Measurements from ENCODE around the gene SELENOI. TPM values are rescaled to one million over a fixed set of nuclear protein-coding genes. Genes with fewer than 3 reads are reported as not detected.
A peak's percentile ranks its signal among the peaks of the same experiment; 100 is the strongest.

The SELENOI gene
- total RNA-seq, 4 donors from 2014 or later = 13.5 to 22.2 (median 17.1) TPM

- 86 to 89% methylated on average over 5 of the region's 5 CpGs for WGBS, 2 donors
- TF ChIP-seq POLR2A (IDR thresholded peaks at IDR 0.05) (no peak), CTCF (IDR thresholded peaks at IDR 0.05) (no peak), EP300 (IDR thresholded peaks at IDR 0.05) (no peak)
- H3K27ac ChIP-seq = no peak overlapping the region
- H3K4me3 ChIP-seq = no peak overlapping the region
- H3K4me1 ChIP-seq = peaks cover 0 to 7% (median 0%) of the 10 kb centered on the region in 4 donors
- no peaks in the 10 kb centered on the region for H3K36me3 ChIP-seq
- no peaks in the 10 kb centered on the region for H3K27me3 ChIP-seq
- no peak for DNase-seq (ENCODE audit: low spot score in 2 of 2)
- H3K9me3 ChIP-seq = no peaks in the 10 kb centered on the region
Observed at GRCh38 chr2:26421961-26422360, 76.0 kb downstream of the SELENOI start.

- TF ChIP-seq CTCF (IDR thresholded peaks at IDR 0.05) (no peak), POLR2A (IDR thresholded peaks at IDR 0.05) (no peak), EP300 (IDR thresholded peaks at IDR 0.05) (no peak)
- no peak overlapping the region for H3K4me3 ChIP-seq
Observed at GRCh38 chr2:26422947-26423629, 77.1 kb downstream of the SELENOI start.

GRCh38 chr2:26423750-26424149 is 77.8 kb downstream of the SELENOI start:
- H3K27ac ChIP-seq = no peak overlapping the region
- DNase-seq (ENCODE audit: low spot score in 2 of 2) = no peak
- no peaks in the 10 kb centered on the region for H3K9me3 ChIP-seq
- TF ChIP-seq CTCF (IDR thresholded peaks at IDR 0.05) (no peak), POLR2A (IDR thresholded peaks at IDR 0.05) (no peak), EP300 (IDR thresholded peaks at IDR 0.05) (no peak)
- no peak overlapping the region for H3K4me3 ChIP-seq
- WGBS, 2 donors = 86 to 89% methylated on average over 9 of the region's 9 CpGs
- no peaks in the 10 kb centered on the region for H3K27me3 ChIP-seq
- peaks cover 0 to 7% (median 0%) of the 10 kb centered on the region in 4 donors for H3K4me1 ChIP-seq
- H3K36me3 ChIP-seq = no peaks in the 10 kb centered on the region

More at GRCh38 chr2:26422947-26423629, 77.1 kb downstream of the SELENOI start:
- H3K9me3 ChIP-seq = no peaks in the 10 kb centered on the region
- no peaks in the 10 kb centered on the region for H3K36me3 ChIP-seq
- H3K4me1 ChIP-seq = peaks cover 0 to 7% (median 0%) of the 10 kb centered on the region in 4 donors
- no peaks in the 10 kb centered on the region for H3K27me3 ChIP-seq
- WGBS, 2 donors = 50 to 52% methylated on average over 9 of the region's 9 CpGs
- no peak for DNase-seq (ENCODE audit: low spot score in 2 of 2)
- H3K27ac ChIP-seq = peak overlapping the region in 2 of 4 donors; percentile 7 to 33

- no peak overlapping the region for H3K27ac ChIP-seq
- H3K4me1 ChIP-seq = peaks cover 0 to 7% (median 0%) of the 10 kb centered on the region in 4 donors
- H3K27me3 ChIP-seq = no peaks in the 10 kb centered on the region
- H3K4me3 ChIP-seq = no peak overlapping the region
- no peaks in the 10 kb centered on the region for H3K9me3 ChIP-seq
- no peak for TF ChIP-seq EP300 (IDR thresholded peaks at IDR 0.05)
- WGBS, 2 donors = 54 to 60% methylated on average over 3 of the region's 3 CpGs
- no peak for DNase-seq (ENCODE audit: low spot score in 2 of 2)
- H3K36me3 ChIP-seq = no peaks in the 10 kb centered on the region
Observed at GRCh38 chr2:26424221-26424620, 78.3 kb downstream of the SELENOI start.

- H3K36me3 ChIP-seq = no peaks in the 10 kb centered on the region
- H3K9me3 ChIP-seq = no peaks in the 10 kb centered on the region
- DNase-seq (ENCODE audit: low spot score in 2 of 2) = no peak
- no peaks in the 10 kb centered on the region for H3K27me3 ChIP-seq
- H3K27ac ChIP-seq = no peak overlapping the region
- TF ChIP-seq CTCF (IDR thresholded peaks at IDR 0.05) (no peak), EP300 (IDR thresholded peaks at IDR 0.05) (no peak), POLR2A (IDR thresholded peaks at IDR 0.05) (no peak)
- H3K4me3 ChIP-seq = no peak overlapping the region
- WGBS, 2 donors = 92 to 95% methylated on average over 2 of the region's 2 CpGs
- H3K4me1 ChIP-seq = peaks cover 0 to 21% (median 9%) of the 10 kb centered on the region in 4 donors
Observed at GRCh38 chr2:26428846-26429245, 82.9 kb downstream of the SELENOI start.
